ENCODE data around the gene TAMM41.
"Not testable (repeated sequence)": the region's sequence is repeated elsewhere in the genome, so short reads cannot be mapped to it uniquely, and the experiment has no call there.

Gene TAMM41

GRCh38 chr3:11776346-11776745, 70.3 kb downstream of the TAMM41 start:
- no peak for TF ChIP-seq CTCF (IDR thresholded peaks at IDR 0.05; ENCODE audit: insufficient read depth, low read depth, low read length, missing control alignments)
- peak; percentile 70 for DNase-seq (ENCODE audit: low read depth)
- no peak overlapping the region for H3K4me3 ChIP-seq (ENCODE audit: low read length)

GRCh38 chr3:11775493-11775892, 71.2 kb downstream of the TAMM41 start:
- no peak for TF ChIP-seq CTCF (IDR thresholded peaks at IDR 0.05; ENCODE audit: insufficient read depth, low read depth, low read length, missing control alignments)
- DNase-seq (ENCODE audit: low read depth): no peak
- H3K4me3 ChIP-seq (ENCODE audit: low read length): no peak overlapping the region

GRCh38 chr3:11774296-11774877, 72.3 kb downstream of the TAMM41 start:
- H3K4me3 ChIP-seq (ENCODE audit: low read length): no peak overlapping the region
- peak; percentile 77 for DNase-seq (ENCODE audit: low read depth)
- peak; percentile 75 for TF ChIP-seq CTCF (IDR thresholded peaks at IDR 0.05; ENCODE audit: insufficient read depth, low read depth, low read length, missing control alignments)

GRCh38 chr3:11771931-11772330, 74.8 kb downstream of the TAMM41 start:
- H3K4me3 ChIP-seq (ENCODE audit: low read length): not testable (repeated sequence)
- DNase-seq (ENCODE audit: low read depth): peak; percentile 48

GRCh38 chr3:11770477-11771391, 76.0 kb downstream of the TAMM41 start:
- H3K4me3 ChIP-seq (ENCODE audit: low read length): peak overlapping the region; percentile 25
- no peak for TF ChIP-seq CTCF (IDR thresholded peaks at IDR 0.05; ENCODE audit: insufficient read depth, low read depth, low read length, missing control alignments)
- peak; percentile 100 for DNase-seq (ENCODE audit: low read depth)

- peak overlapping the region; percentile 12 for H3K4me3 ChIP-seq (ENCODE audit: low read length)
- no peak for TF ChIP-seq CTCF (IDR thresholded peaks at IDR 0.05; ENCODE audit: insufficient read depth, low read depth, low read length, missing control alignments)
- DNase-seq (ENCODE audit: low read depth): peak; percentile 65
Observed at GRCh38 chr3:11769704-11770476, 76.8 kb downstream of the TAMM41 start.

GRCh38 chr3:11768604-11769003, 78.1 kb downstream of the TAMM41 start:
- no peak for TF ChIP-seq CTCF (IDR thresholded peaks at IDR 0.05; ENCODE audit: insufficient read depth, low read depth, low read length, missing control alignments)
- DNase-seq (ENCODE audit: low read depth): no peak
- no peak overlapping the region for H3K4me3 ChIP-seq (ENCODE audit: low read length)
